Measurements from ENCODE around the gene HEATR5A.

HEATR5A gene

GRCh38 chr14:31414190-31414833 is 6.0 kb downstream of the HEATR5A start:
- TF ChIP-seq REST (IDR thresholded peaks at IDR 0.05; ENCODE audit: insufficient read depth in 1 of 2, low read depth in 2 of 2, low read length in 2 of 2), result no peak
- TF ChIP-seq POLR2AphosphoS5 (IDR thresholded peaks at IDR 0.05; ENCODE audit: low read depth, low read length), result no peak
- no peak for TF ChIP-seq FOXP2 (optimal IDR thresholded peaks at IDR 0.05; ENCODE audit: borderline replicate concordance, extremely low read depth, extremely low read length, insufficient read depth)
- no peak for TF ChIP-seq TAF1 (IDR thresholded peaks at IDR 0.05; ENCODE audit: borderline replicate concordance, insufficient read depth, low read length)
- TF ChIP-seq SIN3A (IDR thresholded peaks at IDR 0.05; ENCODE audit: borderline replicate concordance, insufficient read depth, low read length), result no peak

- no peak for TF ChIP-seq SIN3A (IDR thresholded peaks at IDR 0.05; ENCODE audit: borderline replicate concordance, insufficient read depth, low read length)
- no peak for TF ChIP-seq REST (IDR thresholded peaks at IDR 0.05; ENCODE audit: insufficient read depth in 1 of 2, low read depth in 2 of 2, low read length in 2 of 2)
- no peak for TF ChIP-seq POLR2AphosphoS5 (IDR thresholded peaks at IDR 0.05; ENCODE audit: low read depth, low read length)
- TF ChIP-seq TAF1 (IDR thresholded peaks at IDR 0.05; ENCODE audit: borderline replicate concordance, insufficient read depth, low read length), result no peak
- TF ChIP-seq FOXP2 (optimal IDR thresholded peaks at IDR 0.05; ENCODE audit: borderline replicate concordance, extremely low read depth, extremely low read length, insufficient read depth), result no peak
Observed at GRCh38 chr14:31411218-31411727, 9.1 kb downstream of the HEATR5A start.

GRCh38 chr14:31410048-31410650 is 10.2 kb downstream of the HEATR5A start:
- TF ChIP-seq FOXP2 (optimal IDR thresholded peaks at IDR 0.05; ENCODE audit: borderline replicate concordance, extremely low read depth, extremely low read length, insufficient read depth), result no peak
- TF ChIP-seq SIN3A (IDR thresholded peaks at IDR 0.05; ENCODE audit: borderline replicate concordance, insufficient read depth, low read length), result no peak
- no peak for TF ChIP-seq POLR2AphosphoS5 (IDR thresholded peaks at IDR 0.05; ENCODE audit: low read depth, low read length)
- no peak for TF ChIP-seq TAF1 (IDR thresholded peaks at IDR 0.05; ENCODE audit: borderline replicate concordance, insufficient read depth, low read length)
- no peak for TF ChIP-seq REST (IDR thresholded peaks at IDR 0.05; ENCODE audit: insufficient read depth in 1 of 2, low read depth in 2 of 2, low read length in 2 of 2)

GRCh38 chr14:31408421-31408820 is 11.9 kb downstream of the HEATR5A start:
- TF ChIP-seq FOXP2 (optimal IDR thresholded peaks at IDR 0.05; ENCODE audit: borderline replicate concordance, extremely low read depth, extremely low read length, insufficient read depth) (no peak), REST (IDR thresholded peaks at IDR 0.05; ENCODE audit: insufficient read depth in 1 of 2, low read depth in 2 of 2, low read length in 2 of 2) (no peak), SIN3A (IDR thresholded peaks at IDR 0.05; ENCODE audit: borderline replicate concordance, insufficient read depth, low read length) (no peak)
